Ramos (cell line): ENCODE results near the gene EFNA5.
"Not testable (repeated sequence)": the region's sequence is repeated elsewhere in the genome, so short reads cannot be mapped to it uniquely, and the experiment has no call there.

Experiments used
- in situ Hi-C: fragments of 300-500 bp; cut with MboI; formaldehyde crosslinking; loops from one replicate; pipeline ENCODE4 v1.14.3; 2022; ENCODE audit warnings: low sequenced_read_pairs; ENCODE audit not compliant: unreplicated experiment

EFNA5 gene

GRCh38 chr5:107449369-107449768 is 221.4 kb downstream of the EFNA5 start:
- in situ Hi-C loops = no loop called here

- in situ Hi-C loops = no loop called here
Observed at GRCh38 chr5:107447587-107447986, 223.2 kb downstream of the EFNA5 start.

GRCh38 chr5:107446972-107447371 is 223.8 kb downstream of the EFNA5 start:
- in situ Hi-C loops = no loop called here

- in situ Hi-C loops = no loop called here
Observed at GRCh38 chr5:107444300-107444699, 226.4 kb downstream of the EFNA5 start.

GRCh38 chr5:107443897-107444296 is 226.8 kb downstream of the EFNA5 start:
- in situ Hi-C loops = no loop called here

- in situ Hi-C loops = no loop called here
Observed at GRCh38 chr5:107442452-107442851, 228.3 kb downstream of the EFNA5 start.

GRCh38 chr5:107439832-107440231 is 230.9 kb downstream of the EFNA5 start:
- in situ Hi-C loops = no loop called here

- in situ Hi-C loops = no loop called here
Observed at GRCh38 chr5:107437986-107438510, 232.7 kb downstream of the EFNA5 start.

- in situ Hi-C loops = no loop called here
Observed at GRCh38 chr5:107437154-107437553, 233.6 kb downstream of the EFNA5 start.

- in situ Hi-C loops = no loop called here
Observed at GRCh38 chr5:107436201-107436600, 234.5 kb downstream of the EFNA5 start.

- in situ Hi-C loops = no loop called here
Observed at GRCh38 chr5:107435061-107435460, 235.7 kb downstream of the EFNA5 start.

- in situ Hi-C loops = not testable (repeated sequence)
Observed at GRCh38 chr5:107433646-107434045, 237.1 kb downstream of the EFNA5 start.

- in situ Hi-C loops = no loop called here
Observed at GRCh38 chr5:107431998-107432397, 238.7 kb downstream of the EFNA5 start.

- in situ Hi-C loops = no loop called here
Observed at GRCh38 chr5:107431536-107431935, 239.2 kb downstream of the EFNA5 start.

GRCh38 chr5:107430071-107430625 is 240.6 kb downstream of the EFNA5 start:
- in situ Hi-C loops = no loop called here

GRCh38 chr5:107428303-107428813 is 242.4 kb downstream of the EFNA5 start:
- in situ Hi-C loops = no loop called here

GRCh38 chr5:107426872-107427271 is 243.9 kb downstream of the EFNA5 start:
- in situ Hi-C loops = no loop called here

- in situ Hi-C loops = no loop called here
Observed at GRCh38 chr5:107426209-107426608, 244.5 kb downstream of the EFNA5 start.

- in situ Hi-C loops = no loop called here
Observed at GRCh38 chr5:107425541-107426031, 245.2 kb downstream of the EFNA5 start.

GRCh38 chr5:107424491-107424890 is 246.2 kb downstream of the EFNA5 start:
- in situ Hi-C loops = no loop called here

GRCh38 chr5:107422494-107422893 is 248.2 kb downstream of the EFNA5 start:
- in situ Hi-C loops = no loop called here

- in situ Hi-C loops = no loop called here
Observed at GRCh38 chr5:107419498-107419897, 251.2 kb downstream of the EFNA5 start.
